Gastrocnemius medialis (tissue), 4 donors: ENCODE results near the gene P2RY10. TPM values are rescaled to one million over a fixed set of nuclear protein-coding genes. Genes with fewer than 3 reads are reported as not detected.
"Not testable (repeated sequence)": the region's sequence is repeated elsewhere in the genome, so short reads cannot be mapped to it uniquely, and the experiment has no call there.

ENCODE experiments used
- ATAC-seq, 2 donors: fragments of 150-250 bp; one replicate each; pipeline ENCODE4 v1.9.1; 2016
- DNase-seq, 2 donors: peaks; one replicate each; pipeline ENCODE4 v3.0.0-alpha.2; 2019
- H3K27ac ChIP-seq, 4 donors: fragments of 200-600 bp; sonication (generic); 1 replicate in 1 of 4; 2 replicates in 3 of 4; pipeline ENCODE4 v1.5.1; 2016 to 2018; ENCODE audit warnings: mild to moderate bottlenecking in 2 of 4, moderate library complexity in 1 of 4
- H3K27me3 ChIP-seq, 3 donors: fragments of 200-600 bp; sonication (generic) in 2 of 3; 1 replicate in 1 of 3; 2 replicates in 2 of 3; pipeline versions ENCODE4 v1.5.1 to v1.6.0; 2016 to 2019; ENCODE audit warnings: mild to moderate bottlenecking in 1 of 3, moderate library complexity in 1 of 3
- H3K36me3 ChIP-seq, 2 donors: fragments of 200-600 bp; sonication (generic) in 1 of 2; one replicate each; pipeline ENCODE4 v1.5.1; 2017 to 2018
- H3K4me1 ChIP-seq, 2 donors: fragments of 200-600 bp; sonication (generic) in 1 of 2; one replicate each; pipeline ENCODE4 v1.5.1; 2016 to 2017; ENCODE audit warnings: mild to moderate bottlenecking in 2 of 2
- H3K4me3 ChIP-seq, 4 donors: fragments of 200-600 bp; sonication (generic) in 3 of 4; 1 replicate in 1 of 4; 2 replicates in 3 of 4; pipeline ENCODE4 v1.5.1; 2016 to 2019; ENCODE audit warnings: mild to moderate bottlenecking in 2 of 4
- H3K9me3 ChIP-seq, 3 donors: fragments of 200-600 bp; sonication (generic) in 2 of 3; 1 replicate in 1 of 3; 2 replicates in 2 of 3; pipeline ENCODE4 v1.5.1; 2016 to 2019
- CTCF ChIP-seq, 5 experiments: fragments of 450-650 bp in 3 of 5; fragments of 200-600 bp in 2 of 5; sonication (generic) in 2 of 5; IDR thresholded peaks in 4 of 5; conservative IDR thresholded peaks in 1 of 5; 1 replicate in 4 of 5; 2 replicates in 1 of 5; pipeline ENCODE4 v1.5.1; 2016 to 2019; ENCODE audit warnings: antibody characterized with exemption in 5 of 5, mild to moderate bottlenecking in 3 of 5, moderate library complexity in 3 of 5
- POLR2A ChIP-seq, 2 donors: fragments of 450-650 bp; IDR thresholded peaks; one replicate each; pipeline ENCODE4 v1.6.1; 2017; ENCODE audit warnings: antibody characterized with exemption in 2 of 2, mild to moderate bottlenecking in 2 of 2, moderate library complexity in 2 of 2
- in situ Hi-C, 4 donors: fragments of 200-750 bp; cut with MboI; loops; one replicate each; pipeline versions ENCODE4 v1.15.0 to v1.8.0; 2017; ENCODE audit warnings: low sequenced_read_pairs in 4 of 4
- intact Hi-C: fragments of 100-400 bp; cut with DNase I; formaldehyde crosslinking; loops from one replicate; pipeline ENCODE4 v1.15.1; 2023; ENCODE audit warnings: low total_unique reads
- total RNA-seq, 4 donors: library from RNA; depleted of rRNA; stranded (reverse); fragments of >200 nt; gene quantifications; one replicate each; pipeline versions ENCODE4 v1.1.0 to v1.2.3, GENCODE V29; 2016

The P2RY10 gene
- total RNA-seq, 4 donors from 2014 or later: 1.6 TPM; not detected in 3

GRCh38 chrX:78964598-78964997 is 19.4 kb downstream of the P2RY10 start:
- no peaks in the 10 kb centered on the region for H3K36me3 ChIP-seq
- intact Hi-C loops (no loop called here), in situ Hi-C loops (no loop called here)
- ATAC-seq (no peak), DNase-seq (no peak)
- no peak for TF ChIP-seq POLR2A (IDR thresholded peaks at IDR 0.05)
- no peak for TF ChIP-seq CTCF (IDR thresholded peaks at IDR 0.05 in 4 of 5, conservative IDR thresholded peaks at IDR 0.05 in 1 of 5)
- no peaks in the 10 kb centered on the region for H3K4me1 ChIP-seq
- H3K4me3 ChIP-seq: no peak overlapping the region
- H3K27ac ChIP-seq: no peak overlapping the region
- no peaks in the 10 kb centered on the region for H3K9me3 ChIP-seq
- H3K27me3 ChIP-seq: no peaks in the 10 kb centered on the region

GRCh38 chrX:78979789-78980464 is 34.7 kb downstream of the P2RY10 start:
- ATAC-seq (no peak), DNase-seq (no peak)
- Histone ChIP-seq H3K9me3 (no peaks in the 10 kb centered on the region), H3K27me3 (peaks cover 0 to 3% (median 0%) of the 10 kb centered on the region in 3 donors), H3K4me1 (no peaks in the 10 kb centered on the region), H3K36me3 (no peaks in the 10 kb centered on the region), H3K4me3 (no peak overlapping the region), H3K27ac (no peak overlapping the region)
- in situ Hi-C loops (no loop called here), intact Hi-C loops (no loop called here)
- TF ChIP-seq POLR2A (IDR thresholded peaks at IDR 0.05): no peak
- TF ChIP-seq CTCF (IDR thresholded peaks at IDR 0.05 in 4 of 5, conservative IDR thresholded peaks at IDR 0.05 in 1 of 5): no peak

- TF ChIP-seq POLR2A (IDR thresholded peaks at IDR 0.05): no peak
- no peak for TF ChIP-seq CTCF (IDR thresholded peaks at IDR 0.05 in 4 of 5, conservative IDR thresholded peaks at IDR 0.05 in 1 of 5)
- Histone ChIP-seq H3K4me3 (no peak overlapping the region), H3K9me3 (no peaks in the 10 kb centered on the region), H3K27ac (no peak overlapping the region), H3K36me3 (no peaks in the 10 kb centered on the region), H3K4me1 (no peaks in the 10 kb centered on the region), H3K27me3 (no peaks in the 10 kb centered on the region)
- intact Hi-C loops: no loop called here
- DNase-seq (no peak), ATAC-seq (no peak)
- in situ Hi-C loops: no loop called here
Measured at GRCh38 chrX:78989349-78989748, 44.2 kb downstream of the P2RY10 start.

- H3K27me3 ChIP-seq: no peaks in the 10 kb centered on the region
Measured at GRCh38 chrX:78997870-78998558, 52.8 kb downstream of the P2RY10 start.

GRCh38 chrX:79007540-79007939 is 62.3 kb downstream of the P2RY10 start:
- H3K27ac ChIP-seq, H3K4me3 ChIP-seq, H3K27me3 ChIP-seq, H3K36me3 ChIP-seq, DNase-seq, H3K4me1 ChIP-seq, in situ Hi-C loops, ATAC-seq, H3K9me3 ChIP-seq, intact Hi-C loops: not testable (repeated sequence)

More at GRCh38 chrX:78997870-78998558, 52.8 kb downstream of the P2RY10 start:
- in situ Hi-C loops (no loop called here), intact Hi-C loops (no loop called here)
- Histone ChIP-seq H3K4me1 (no peaks in the 10 kb centered on the region), H3K36me3 (no peaks in the 10 kb centered on the region), H3K27ac (no peak overlapping the region), H3K9me3 (no peaks in the 10 kb centered on the region), H3K4me3 (no peak overlapping the region)
- DNase-seq (no peak), ATAC-seq (no peak)
- no peak for TF ChIP-seq POLR2A (IDR thresholded peaks at IDR 0.05)
- no peak for TF ChIP-seq CTCF (IDR thresholded peaks at IDR 0.05 in 4 of 5, conservative IDR thresholded peaks at IDR 0.05 in 1 of 5)
